Umbilical cord (tissue), 2 donors: ENCODE measurements around the gene MPRIP. TPM values are rescaled to one million over a fixed set of nuclear protein-coding genes. Genes with fewer than 3 reads are reported as not detected.
"Not testable (repeated sequence)": the region's sequence is repeated elsewhere in the genome, so short reads cannot be mapped to it uniquely, and the experiment has no call there.

Source experiments
- DNase-seq: peaks from one replicate; pipeline ENCODE4 v3.0.0-alpha.2; 2015; ENCODE audit warnings: low spot score
- total RNA-seq: library from RNA; depleted of rRNA; stranded (reverse); fragments of >200 nt; gene quantifications from one replicate; pipeline ENCODE4 v1.2.3, GENCODE V29; 2014; ENCODE audit warnings: low replicate concordance; ENCODE audit not compliant: insufficient read depth

Gene MPRIP
- total RNA-seq, 1 donor from 2014 or later = 69.3 TPM

DNA sequence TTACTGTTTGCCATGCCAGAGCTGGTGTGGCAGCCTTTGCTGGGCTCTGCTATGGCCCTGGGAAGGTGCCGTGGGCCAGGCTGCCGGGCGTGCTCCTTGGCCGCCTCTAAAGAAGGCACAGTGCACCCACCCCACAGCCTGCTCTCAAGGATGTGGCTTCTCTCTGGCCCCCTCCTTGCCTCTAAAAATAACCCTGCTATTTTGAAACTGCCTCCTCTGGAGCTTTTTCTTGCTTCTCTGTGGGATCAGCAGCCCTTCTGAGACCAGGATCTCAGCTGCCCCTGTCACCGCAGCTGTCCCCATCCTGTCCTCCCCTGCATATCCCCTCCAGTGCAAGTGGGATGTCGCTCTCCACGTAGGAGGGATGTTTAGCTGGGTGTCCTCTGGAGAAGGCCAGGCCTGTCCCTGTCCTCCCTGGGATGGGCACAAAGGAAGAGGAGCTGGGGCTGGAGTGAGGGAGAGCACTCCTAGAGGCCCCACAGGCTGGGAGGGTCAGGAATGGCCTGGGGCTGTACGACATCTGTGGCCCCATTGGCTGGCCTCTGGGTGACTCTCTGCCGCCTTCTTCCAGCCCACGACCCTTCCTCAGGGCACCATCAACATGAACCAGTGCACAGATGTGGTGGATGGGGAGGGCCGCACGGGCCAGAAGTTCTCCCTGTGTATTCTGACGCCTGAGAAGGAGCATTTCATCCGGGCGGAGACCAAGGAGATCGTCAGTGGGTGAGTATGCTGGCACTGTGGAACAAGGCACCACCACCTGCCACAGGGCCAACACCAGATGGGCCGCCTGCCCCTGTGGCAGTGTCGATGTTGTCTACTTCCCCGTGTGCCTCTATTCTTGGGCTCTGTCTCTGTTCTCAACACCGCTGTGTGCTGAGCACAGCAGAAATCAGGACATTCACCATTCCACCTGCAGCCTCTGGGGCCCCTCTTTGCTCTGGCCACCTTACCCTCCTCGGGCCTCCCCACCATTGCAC, 84.2 kb downstream of the MPRIP start:
- DNase-seq = no peak

DNA sequence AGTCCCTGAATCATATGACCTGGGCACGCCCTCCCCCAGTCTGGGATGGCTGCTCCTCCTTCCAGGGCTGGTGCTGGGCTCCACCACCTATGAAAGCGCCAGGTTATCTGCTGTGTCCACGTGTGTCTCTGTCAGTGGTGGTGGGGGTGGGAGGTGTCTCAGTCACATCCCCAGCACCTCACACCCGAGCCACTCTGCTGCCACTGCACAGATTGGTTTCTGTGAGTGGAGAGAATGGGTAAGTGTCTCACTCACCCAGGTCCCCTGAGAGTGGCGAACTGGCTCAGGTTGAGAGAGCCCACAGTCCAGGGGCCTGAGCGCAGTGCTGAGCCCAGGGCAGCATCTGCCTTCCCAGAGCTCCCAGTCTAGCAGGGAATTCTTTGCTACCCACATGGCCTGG, 84.9 kb downstream of the MPRIP start:
- no peak for DNase-seq

GRCh38 chr17:17127730-17128291, 85.6 kb downstream of the MPRIP start:
- DNase-seq = no peak

DNA sequence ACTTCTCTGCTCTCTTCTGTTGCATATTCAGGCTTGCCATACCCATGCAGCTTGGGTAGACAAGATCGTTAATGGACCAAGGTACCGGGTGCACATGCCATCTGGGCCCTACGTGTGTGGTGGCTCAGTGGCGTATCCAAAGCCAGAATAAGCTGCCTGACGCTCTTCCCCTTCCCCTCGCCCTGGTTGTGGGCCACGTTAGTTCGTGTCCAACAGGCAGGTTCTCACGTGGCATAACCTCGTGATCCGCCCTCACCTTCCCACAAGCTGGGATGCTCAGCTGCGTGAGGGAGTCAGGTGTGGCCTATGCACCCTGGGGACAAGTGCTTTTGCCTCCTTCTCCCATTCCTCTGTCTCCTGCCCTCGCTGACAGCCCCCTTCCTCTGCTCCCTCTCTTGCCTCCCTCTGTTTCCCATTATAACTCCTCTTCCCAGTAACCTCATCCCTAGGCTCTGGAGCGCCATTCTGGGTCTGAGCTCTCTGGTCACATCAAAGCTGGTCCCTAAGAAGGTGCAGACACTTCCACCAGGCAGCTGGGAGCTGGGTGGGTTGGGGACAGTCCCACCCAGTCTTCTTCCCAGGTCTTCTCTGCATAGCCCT, 86.3 kb downstream of the MPRIP start:
- no peak for DNase-seq

GRCh38 chr17:17129466-17129865, 87.2 kb downstream of the MPRIP start:
- DNase-seq = no peak

- DNase-seq = no peak
These were observed 88.0 kb downstream of the MPRIP start for GRCh38 chr17:17130077-17130844.

DNA sequence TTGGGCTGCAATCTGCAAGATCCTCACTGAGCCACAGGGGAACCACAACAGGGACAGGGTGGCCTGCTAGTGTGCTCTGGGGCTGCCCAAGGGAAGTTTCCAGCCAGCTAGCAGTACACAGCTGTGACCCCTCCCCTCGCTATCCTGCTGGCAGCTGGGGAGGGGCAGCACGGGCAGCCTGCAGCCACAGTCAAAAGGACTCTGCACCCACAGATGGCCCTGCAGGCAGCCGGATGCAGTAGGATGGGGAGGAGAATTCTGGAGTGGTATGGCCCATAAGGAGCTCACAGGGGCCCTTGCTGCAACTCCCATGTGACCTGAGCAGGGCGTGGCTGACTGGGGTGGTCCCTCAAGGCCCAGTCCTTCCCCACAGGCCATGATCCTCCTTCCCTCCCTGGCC, 89.6 kb downstream of the MPRIP start:
- DNase-seq = no peak

- peak; percentile 76 for DNase-seq
These were observed 90.5 kb downstream of the MPRIP start for GRCh38 chr17:17132746-17133145.

GRCh38 chr17:17134051-17134956, 92.0 kb downstream of the MPRIP start:
- no peak for DNase-seq

DNA sequence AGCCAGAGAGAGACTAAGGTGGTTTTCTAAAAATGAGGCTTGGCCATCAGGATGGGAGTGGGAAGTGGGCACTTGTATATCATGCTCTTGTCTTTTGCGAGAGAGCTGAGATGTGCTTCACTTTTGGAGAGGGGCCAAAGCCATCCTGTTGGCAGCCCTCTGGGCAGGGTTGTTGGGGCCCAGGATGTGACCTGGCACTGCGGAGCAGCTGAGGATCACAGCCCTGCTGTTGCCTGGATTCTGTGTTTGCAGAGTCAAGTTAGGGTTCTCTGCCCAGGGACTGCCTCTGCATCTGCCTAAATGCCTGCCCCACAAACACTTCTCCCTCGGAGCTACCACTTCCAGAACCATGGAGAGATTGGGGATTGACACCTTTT, 92.7 kb downstream of the MPRIP start:
- DNase-seq = no peak

GRCh38 chr17:17136221-17136620, 94.0 kb downstream of the MPRIP start:
- DNase-seq = not testable (repeated sequence)

DNA sequence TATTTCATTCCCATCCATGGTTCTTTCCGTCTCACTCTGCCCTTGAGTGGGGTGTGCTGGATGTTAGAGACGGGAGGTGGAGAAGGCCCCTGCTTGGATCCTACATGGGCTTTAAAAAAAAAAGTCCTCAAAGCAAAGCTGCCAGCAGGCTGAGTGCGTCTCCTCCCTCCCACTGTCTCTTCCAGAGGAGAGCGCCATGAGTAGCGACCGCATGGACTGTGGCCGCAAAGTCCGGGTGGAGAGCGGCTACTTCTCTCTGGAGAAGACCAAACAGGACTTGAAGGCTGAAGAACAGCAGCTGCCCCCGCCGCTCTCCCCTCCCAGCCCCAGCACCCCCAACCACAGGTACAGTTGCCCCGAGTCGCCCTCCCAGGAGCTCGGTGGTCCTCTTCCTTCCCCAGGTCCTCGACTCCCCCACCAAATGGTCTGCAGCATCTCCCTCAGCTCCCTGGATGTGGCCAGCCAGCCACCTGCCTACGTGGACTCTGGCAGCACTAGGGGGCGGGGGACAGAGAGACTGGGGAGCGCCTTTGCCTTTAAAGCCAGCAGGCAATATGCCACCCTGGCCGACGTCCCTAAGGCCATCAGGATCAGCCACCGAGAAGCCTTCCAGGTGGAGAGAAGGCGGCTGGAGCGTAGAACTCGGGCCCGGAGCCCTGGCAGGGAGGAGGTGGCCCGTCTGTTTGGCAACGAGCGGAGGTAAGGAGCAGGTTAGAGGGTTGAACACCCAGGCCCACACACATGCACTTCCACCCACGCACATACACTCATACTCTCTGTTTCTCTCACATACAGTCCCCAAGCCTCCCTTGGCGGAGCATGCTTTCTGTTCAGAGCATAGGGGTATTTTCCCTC, 95.7 kb downstream of the MPRIP start:
- no peak for DNase-seq

- no peak for DNase-seq
These were observed 97.8 kb downstream of the MPRIP start for GRCh38 chr17:17139972-17140589.

DNA sequence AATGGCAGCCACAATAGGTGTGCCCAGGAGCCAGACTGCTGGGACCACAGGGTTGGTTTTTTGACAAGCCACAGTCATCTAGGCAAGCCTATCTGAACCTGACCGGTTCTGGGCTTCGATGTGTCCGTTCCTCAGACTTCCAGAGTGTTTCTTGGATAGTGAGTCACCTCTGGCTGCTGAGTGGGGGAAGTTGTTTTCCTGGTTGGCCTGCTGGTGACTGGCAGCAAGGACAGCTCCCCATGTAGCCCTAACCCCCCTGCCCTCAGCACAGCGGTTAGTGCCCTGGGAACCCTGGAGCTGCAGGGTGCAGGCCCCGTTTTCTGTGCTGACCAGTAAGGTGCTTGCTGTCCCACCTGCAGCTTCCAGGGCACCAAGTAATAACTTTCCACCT, 98.3 kb downstream of the MPRIP start:
- no peak for DNase-seq

- DNase-seq = no peak
These were observed 99.0 kb downstream of the MPRIP start for GRCh38 chr17:17141279-17141678.

GRCh38 chr17:17141860-17142552, 99.7 kb downstream of the MPRIP start:
- no peak for DNase-seq

- DNase-seq = no peak
These were observed 100.3 kb downstream of the MPRIP start for GRCh38 chr17:17142556-17142955.

DNA sequence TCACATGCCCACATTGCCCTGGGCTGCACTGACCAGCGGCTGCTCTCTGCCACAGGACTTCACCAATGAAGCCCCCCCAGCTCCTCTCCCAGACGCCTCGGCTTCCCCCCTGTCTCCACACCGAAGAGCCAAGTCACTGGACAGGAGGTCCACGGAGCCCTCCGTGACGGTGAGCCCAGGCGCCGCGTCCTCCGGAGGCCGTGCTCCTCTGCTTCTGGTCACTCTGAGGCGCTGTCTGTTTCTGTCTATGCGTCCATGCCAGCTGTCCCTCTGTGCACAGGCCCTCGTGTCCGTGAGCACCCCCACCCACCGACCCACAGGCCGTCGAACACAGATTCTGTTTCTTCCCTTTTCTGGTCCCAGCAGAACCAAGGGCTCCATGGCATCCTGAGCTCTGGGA, 101.2 kb downstream of the MPRIP start:
- DNase-seq = no peak

GRCh38 chr17:17144061-17144460, 101.8 kb downstream of the MPRIP start:
- DNase-seq = no peak
